IMR-90 (cell line): ENCODE data around the gene FAM25A.

ENCODE experiments used
- CTCF ChIP-seq: conservative IDR thresholded peaks from 2 replicates; pipeline ENCODE4 v1.5.1; 2012; ENCODE audit warnings: mild to moderate bottlenecking, low read depth, low read length, improper control_type of control experiment
- POLR2A ChIP-seq: IDR thresholded peaks from 2 replicates; pipeline ENCODE4 v1.6.1; 2012; ENCODE audit warnings: mild to moderate bottlenecking, low read depth, low read length

- TF ChIP-seq CTCF = no peak
- no peak for TF ChIP-seq POLR2A
These were observed 25.4 kb downstream of the FAM25A start for GRCh38 chr10:87045434-87045938.
